GM18907 (cell line): ENCODE results near the gene VPS13D.

Source experiments
- ATAC-seq: cut with Tn5 transposase; IDR thresholded peaks from one replicate; pipeline ENCODE4 v1.9.1; 2021; ENCODE audit warnings: mild to moderate bottlenecking, moderate library complexity; ENCODE audit not compliant: unreplicated experiment

VPS13D gene

GRCh38 chr1:12547586-12548225, 317.9 kb downstream of the VPS13D start:
- ATAC-seq = no peak

DNA sequence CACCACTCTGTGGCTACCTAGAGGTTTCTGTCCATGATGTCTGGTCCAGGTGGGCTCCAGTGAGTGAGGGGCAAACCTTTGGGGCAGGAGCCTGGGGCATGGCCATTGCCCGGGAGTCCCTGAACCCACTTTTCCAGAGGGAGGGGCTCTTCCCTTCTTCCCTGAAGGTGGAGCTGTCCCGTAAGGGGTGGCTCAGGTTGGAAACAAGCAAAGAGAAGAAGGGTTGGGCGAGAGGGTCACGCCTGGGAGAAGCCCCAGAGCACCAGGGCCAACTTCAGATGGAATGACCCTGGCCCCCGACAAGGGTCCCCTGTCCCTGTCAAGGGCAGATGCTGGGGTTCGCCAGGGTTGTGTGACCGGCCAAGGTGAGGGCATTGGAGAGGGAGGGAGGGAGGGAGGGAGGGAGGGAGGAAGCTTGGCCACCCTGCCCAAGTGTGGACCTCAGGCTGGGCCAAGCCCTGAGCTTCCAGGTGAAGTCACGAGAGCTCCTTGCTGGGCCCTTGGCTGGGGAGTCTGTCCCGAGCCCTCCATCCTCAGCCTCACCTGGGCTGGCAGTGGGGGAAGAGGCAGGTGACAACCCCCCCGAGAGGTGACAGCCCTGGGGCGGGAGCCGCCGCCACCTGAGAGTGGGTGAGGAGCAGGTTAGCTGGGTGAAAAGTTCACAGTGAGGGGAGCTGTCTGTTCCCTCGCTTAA, 318.6 kb downstream of the VPS13D start:
- ATAC-seq = no peak

DNA sequence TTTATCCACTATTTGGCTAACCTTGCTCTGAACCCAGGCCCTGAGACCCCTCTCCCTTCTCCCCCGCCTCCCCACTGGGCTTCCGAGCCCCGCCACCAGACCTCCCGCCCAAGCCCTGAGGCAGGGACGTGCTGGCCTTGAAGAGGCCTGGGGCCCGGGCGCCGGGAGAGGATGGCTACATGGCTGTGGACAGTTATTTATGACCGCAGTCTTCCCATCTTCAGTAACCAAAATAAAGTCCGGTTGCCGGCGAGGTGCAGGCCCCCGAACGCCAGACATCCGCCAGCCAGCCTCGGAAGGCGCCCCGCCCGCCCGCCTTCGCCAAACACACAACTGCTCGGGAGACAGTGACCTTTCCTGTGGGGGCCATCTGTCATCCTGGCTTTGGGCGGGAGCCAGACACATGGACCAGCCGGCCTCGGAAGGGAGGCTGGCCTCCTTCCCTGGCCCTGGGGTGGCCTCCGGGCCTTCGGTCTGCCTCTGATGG, 319.2 kb downstream of the VPS13D start:
- no peak for ATAC-seq

DNA sequence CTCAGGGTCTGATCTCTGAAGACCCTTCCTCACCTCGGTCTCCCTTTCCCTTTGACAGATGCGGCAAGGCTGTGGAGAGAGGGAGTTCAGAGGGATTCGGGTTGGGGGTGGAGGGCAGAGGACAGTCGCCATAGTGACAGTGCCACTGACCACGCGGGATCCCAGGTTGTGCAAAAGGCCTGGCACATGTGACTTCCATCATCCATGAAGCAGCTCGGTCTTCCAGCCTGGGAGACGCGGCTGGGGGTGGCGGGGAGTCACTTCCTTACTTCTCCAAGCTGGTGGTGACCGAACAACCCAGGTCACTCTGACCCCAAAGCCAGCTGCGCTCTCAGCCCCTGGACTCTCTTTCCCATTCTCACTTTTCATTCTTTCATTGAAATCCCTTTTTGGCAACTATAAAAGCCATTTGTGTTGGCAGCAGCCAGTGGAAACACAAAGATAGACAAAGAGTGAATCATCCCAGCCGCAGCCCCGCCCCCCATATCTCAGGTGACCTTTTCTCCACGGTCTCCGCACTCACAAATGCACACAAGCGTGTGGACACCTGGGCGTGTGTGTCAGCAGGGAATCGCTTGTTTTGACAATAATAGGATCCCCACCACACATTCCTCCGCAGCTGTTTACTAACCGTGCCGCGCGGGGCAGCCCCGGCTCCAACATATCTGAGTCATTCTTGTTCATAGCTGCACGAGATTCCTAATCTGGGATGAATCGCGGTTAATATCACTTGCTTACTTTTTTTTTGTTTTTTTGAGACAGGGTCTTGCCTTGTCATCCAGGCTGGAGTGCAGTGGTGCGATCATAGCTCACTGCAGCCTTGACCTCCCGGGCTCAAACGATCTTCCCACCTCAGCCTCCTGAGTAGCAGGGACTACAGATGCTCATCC, 319.9 kb downstream of the VPS13D start:
- no peak for ATAC-seq

DNA sequence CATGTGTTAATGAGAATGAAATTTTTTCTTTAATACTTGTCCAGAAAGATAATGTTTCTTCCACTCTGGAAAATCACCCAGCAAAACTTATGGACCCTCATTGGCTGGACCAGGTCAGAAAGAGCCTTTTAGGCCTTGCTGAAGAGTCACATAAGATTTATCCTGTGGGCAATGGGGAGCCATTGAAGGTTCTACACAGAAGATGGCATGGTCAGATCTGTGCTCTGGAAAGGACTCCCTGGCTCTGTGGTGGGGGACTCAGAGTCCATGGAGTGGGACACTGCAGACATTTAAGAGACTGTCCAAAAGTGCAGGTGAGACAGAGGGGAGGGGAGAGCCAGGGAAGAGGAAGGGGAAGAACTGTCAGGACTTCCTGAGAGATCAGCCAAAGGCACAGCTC, 321.8 kb downstream of the VPS13D start:
- no peak for ATAC-seq

- ATAC-seq = no peak
These were observed 322.5 kb downstream of the VPS13D start for GRCh38 chr1:12552111-12552888.

GRCh38 chr1:12552951-12553921, 323.4 kb downstream of the VPS13D start:
- no peak for ATAC-seq

- no peak for ATAC-seq
These were observed 324.1 kb downstream of the VPS13D start for GRCh38 chr1:12553963-12554362.

- no peak for ATAC-seq
These were observed 324.9 kb downstream of the VPS13D start for GRCh38 chr1:12554521-12555305.

GRCh38 chr1:12555411-12556367, 325.9 kb downstream of the VPS13D start:
- ATAC-seq = no peak

DNA sequence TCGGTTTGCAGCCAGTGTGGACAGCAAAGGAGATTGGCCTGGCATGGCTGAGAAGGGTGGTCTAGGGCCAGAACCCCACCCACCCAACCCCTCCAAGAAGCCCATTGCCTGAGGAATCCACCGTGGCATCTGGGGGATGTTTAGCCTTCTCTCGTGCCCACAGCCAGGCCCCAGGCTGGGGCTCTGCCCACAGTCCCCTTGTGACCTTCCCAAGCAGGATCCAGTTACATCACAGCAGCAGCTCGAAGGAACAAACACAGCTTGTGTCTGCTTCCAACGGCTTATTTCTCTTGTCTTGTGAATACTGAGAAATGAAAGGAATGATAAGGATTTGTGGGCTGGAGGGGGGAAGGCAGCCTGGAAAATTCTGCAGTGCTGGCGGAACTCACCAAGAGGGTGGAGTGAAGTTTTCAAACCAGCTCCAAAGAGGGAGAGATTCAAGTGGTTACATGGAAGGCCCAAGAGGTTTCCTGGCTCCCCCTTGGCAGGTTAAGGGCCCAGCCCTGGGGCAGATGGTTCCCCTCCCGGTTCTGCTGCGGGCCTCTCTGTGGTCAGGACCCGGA, 326.6 kb downstream of the VPS13D start:
- no peak for ATAC-seq

DNA sequence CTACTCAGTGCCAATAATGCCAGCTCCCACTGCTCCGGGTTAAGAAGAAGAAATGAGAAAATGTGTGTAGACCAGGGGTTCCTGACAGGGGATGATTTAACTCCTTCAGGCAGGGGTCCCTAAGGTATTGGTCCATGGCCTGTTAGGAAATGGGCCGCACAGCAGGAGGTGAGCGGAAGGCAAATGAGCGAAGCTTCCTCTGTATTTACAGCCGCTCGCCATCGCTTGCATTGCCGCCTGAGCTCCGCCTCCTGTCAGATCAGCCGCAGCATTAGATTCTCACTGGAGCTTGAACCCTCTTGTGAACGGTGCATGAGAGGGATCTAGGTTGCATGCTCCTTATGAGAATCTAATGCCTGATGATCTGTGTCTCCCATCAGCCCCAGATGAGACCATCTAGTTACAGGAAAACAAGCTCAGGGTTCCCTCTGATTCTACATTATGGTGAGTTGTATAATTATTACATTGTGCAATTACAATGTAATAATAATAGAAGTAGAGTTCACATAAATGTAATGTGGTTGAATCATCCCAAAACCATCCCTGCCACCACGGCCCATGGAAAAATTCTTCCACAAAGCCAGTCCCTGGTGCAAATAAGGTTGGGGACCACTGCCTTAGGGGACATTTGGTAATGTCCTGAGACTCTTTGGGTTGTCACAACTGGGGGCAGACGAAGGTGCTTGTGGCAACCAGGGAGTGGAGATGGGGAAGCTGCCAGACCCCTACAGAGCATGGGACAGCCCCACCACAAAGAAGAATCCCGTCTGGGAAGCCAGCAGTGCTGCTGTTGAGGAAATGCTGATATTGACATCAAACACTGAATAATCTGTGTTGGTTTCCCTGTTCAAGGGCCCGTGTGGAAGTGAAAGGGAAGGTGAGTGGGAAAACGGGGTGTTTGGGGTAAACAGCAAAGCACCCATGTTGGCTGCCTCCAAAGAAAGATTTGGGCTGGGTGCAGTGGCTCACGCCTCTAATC, 327.4 kb downstream of the VPS13D start:
- ATAC-seq = no peak

GRCh38 chr1:12561121-12561520, 331.3 kb downstream of the VPS13D start:
- no peak for ATAC-seq
